Loucy (cell line): ENCODE data around the gene TXNDC16.

ENCODE experiments used
- H2AFZ ChIP-seq: fragments of 200-600 bp; sonication (generic); 2 replicates; pipeline ENCODE4 v1.6.0; 2016; ENCODE audit warnings: antibody characterized with exemption, mild to moderate bottlenecking, low read length, moderate library complexity
- H3F3A ChIP-seq: fragments of 200-600 bp; 2 replicates; pipeline ENCODE4 v1.6.0; 2016; ENCODE audit warnings: antibody characterized with exemption, low read depth, mild to moderate bottlenecking
- H3K27me3 ChIP-seq: fragments of 200-600 bp; sonication (generic); 2 replicates; pipeline ENCODE4 v1.6.1; 2014; ENCODE audit warnings: low read length, mild to moderate bottlenecking; ENCODE audit not compliant: insufficient read depth, poor library complexity, severe bottlenecking
- H3K36me3 ChIP-seq: fragments of 200-600 bp; sonication (generic); 2 replicates; pipeline ENCODE4 v1.6.1; 2016; ENCODE audit warnings: low read length; ENCODE audit not compliant: insufficient read depth
- H3K4me1 ChIP-seq: fragments of 200-600 bp; sonication (generic); 2 replicates; pipeline ENCODE4 v1.5.1; 2014; ENCODE audit warnings: low read length, mild to moderate bottlenecking; ENCODE audit not compliant: insufficient read depth, poor library complexity, severe bottlenecking
- H3K4me2 ChIP-seq: fragments of 200-600 bp; sonication (generic); 2 replicates; pipeline ENCODE4 v1.6.0; 2014; ENCODE audit warnings: antibody characterized with exemption, low read length, low read depth, mild to moderate bottlenecking; ENCODE audit not compliant: poor library complexity, severe bottlenecking
- H3K4me3 ChIP-seq: fragments of 200-600 bp; sonication (generic); 2 replicates; pipeline ENCODE4 v1.5.1; 2014; ENCODE audit warnings: low read length, mild to moderate bottlenecking, mixed read lengths; ENCODE audit not compliant: poor library complexity, severe bottlenecking
- H3K79me2 ChIP-seq: fragments of 200-600 bp; sonication (generic); 2 replicates; pipeline ENCODE4 v1.6.1; 2014; ENCODE audit warnings: low read length; ENCODE audit not compliant: insufficient read depth
- H3K9ac ChIP-seq: fragments of 200-600 bp; sonication (generic); 2 replicates; pipeline ENCODE4 v1.6.0; 2014; ENCODE audit warnings: mild to moderate bottlenecking, low read depth, low read length, moderate library complexity; ENCODE audit not compliant: poor library complexity, severe bottlenecking
- H3K9me2 ChIP-seq: fragments of 200-600 bp; sonication (generic); replicated peaks from 2 replicates; pipeline ENCODE4 v1.6.1; 2016; ENCODE audit warnings: low read depth, low read length, mixed read lengths
- H3K9me3 ChIP-seq: fragments of 200-600 bp; sonication (generic); 2 replicates; pipeline ENCODE4 v1.6.1; 2014; ENCODE audit warnings: mild to moderate bottlenecking, antibody characterized with exemption, low read length, low read depth; ENCODE audit not compliant: insufficient read depth
- H4K20me1 ChIP-seq: fragments of 200-600 bp; sonication (generic); 2 replicates; pipeline ENCODE4 v1.6.0; 2014; ENCODE audit warnings: antibody characterized with exemption, low read length, mild to moderate bottlenecking; ENCODE audit not compliant: insufficient read depth, poor library complexity, severe bottlenecking
- EZH2phosphoT487 ChIP-seq: fragments of 200-600 bp; IDR thresholded peaks from 2 replicates; pipeline ENCODE4 v1.6.1; 2018; ENCODE audit warnings: antibody characterized with exemption, mild to moderate bottlenecking, moderate library complexity, borderline replicate concordance
- TF ChIP-seq, protein P1 (sequence below): fragments of 200-600 bp; sonication (generic); conservative IDR thresholded peaks from 2 replicates; pipeline ENCODE4 v1.5.1; 2014; ENCODE audit warnings: mild to moderate bottlenecking, antibody characterized with exemption, low read length

Gene TXNDC16

DNA sequence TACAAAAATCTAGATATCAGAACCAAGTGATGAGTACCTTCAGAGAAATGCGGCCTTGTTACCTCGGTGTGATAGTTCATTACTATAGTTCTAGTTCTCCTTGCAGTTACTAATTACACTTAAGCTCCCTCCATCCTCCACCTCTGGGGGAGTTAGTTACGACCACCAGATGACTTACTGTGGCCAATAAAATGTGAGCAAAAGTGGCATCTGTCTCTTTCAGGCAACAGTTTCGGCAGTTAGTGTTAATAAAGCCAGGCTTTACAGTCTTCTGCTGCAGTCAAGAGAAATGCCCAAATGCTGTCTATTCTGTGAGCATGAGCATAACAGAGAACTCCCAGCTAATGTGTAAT is 6.0 kb downstream of the TXNDC16 start:
- Histone ChIP-seq H3F3A (no peaks in the 10 kb centered on the region), H3K9me3 (no peaks in the 10 kb centered on the region), H3K79me2 (peaks cover 37% of the 10 kb centered on the region), H3K27me3 (no peaks in the 10 kb centered on the region), H3K9me2 (no peaks in the 10 kb centered on the region), H3K4me2 (peak overlapping the region; percentile 59), H3K36me3 (no peaks in the 10 kb centered on the region), H3K4me1 (peaks cover 54% of the 10 kb centered on the region), H3K4me3 (peak overlapping the region; percentile 37), H4K20me1 (no peaks in the 10 kb centered on the region), H3K9ac (peak overlapping the region; percentile 51), H2AFZ (0 out of 2 replicates have a peak overlapping the region, but pooled peaks have one; percentile 20)
- TF ChIP-seq, protein P1, sequence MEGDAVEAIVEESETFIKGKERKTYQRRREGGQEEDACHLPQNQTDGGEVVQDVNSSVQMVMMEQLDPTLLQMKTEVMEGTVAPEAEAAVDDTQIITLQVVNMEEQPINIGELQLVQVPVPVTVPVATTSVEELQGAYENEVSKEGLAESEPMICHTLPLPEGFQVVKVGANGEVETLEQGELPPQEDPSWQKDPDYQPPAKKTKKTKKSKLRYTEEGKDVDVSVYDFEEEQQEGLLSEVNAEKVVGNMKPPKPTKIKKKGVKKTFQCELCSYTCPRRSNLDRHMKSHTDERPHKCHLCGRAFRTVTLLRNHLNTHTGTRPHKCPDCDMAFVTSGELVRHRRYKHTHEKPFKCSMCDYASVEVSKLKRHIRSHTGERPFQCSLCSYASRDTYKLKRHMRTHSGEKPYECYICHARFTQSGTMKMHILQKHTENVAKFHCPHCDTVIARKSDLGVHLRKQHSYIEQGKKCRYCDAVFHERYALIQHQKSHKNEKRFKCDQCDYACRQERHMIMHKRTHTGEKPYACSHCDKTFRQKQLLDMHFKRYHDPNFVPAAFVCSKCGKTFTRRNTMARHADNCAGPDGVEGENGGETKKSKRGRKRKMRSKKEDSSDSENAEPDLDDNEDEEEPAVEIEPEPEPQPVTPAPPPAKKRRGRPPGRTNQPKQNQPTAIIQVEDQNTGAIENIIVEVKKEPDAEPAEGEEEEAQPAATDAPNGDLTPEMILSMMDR, result no peak
- TF ChIP-seq EZH2phosphoT487, result no peak

DNA sequence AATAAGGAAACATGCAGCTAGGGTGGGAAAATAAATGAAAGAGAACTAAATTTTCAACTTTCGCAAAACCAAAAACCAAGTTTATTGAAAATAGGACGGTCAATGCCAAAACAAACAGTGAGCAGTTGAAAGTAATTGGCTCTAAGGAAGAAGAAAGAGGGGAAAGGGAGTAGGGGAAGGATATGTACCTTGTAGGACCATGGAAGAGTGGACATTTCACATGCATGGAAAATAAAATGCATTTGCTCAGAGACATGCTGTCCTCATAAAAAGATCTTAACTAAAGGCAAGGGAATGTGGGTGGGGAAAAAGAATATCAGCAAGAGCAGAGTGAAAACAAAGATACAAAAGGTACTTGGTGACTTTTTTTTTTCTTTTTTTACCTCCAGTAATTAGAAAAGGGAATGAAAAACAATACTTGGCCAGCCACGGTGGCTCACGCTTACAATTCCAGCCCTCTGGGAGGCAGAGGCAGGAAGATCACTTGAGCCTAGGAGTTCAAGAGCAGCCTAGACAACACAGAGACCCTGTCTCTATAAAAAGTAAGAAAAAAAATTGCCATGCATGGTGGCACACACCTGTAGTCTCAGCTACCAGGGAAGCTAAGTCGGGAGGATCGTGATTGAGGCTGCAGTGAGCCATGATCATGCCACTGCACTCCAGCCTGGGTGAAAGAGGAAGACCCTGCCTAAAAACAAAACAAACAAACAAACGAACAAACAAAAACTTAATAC is 6.6 kb downstream of the TXNDC16 start:
- no peaks in the 10 kb centered on the region for H4K20me1 ChIP-seq
- peaks cover 48% of the 10 kb centered on the region for H3K4me1 ChIP-seq
- peak overlapping the region; percentile 59 for H3K4me2 ChIP-seq
- H3K27me3 ChIP-seq, result no peaks in the 10 kb centered on the region
- H3K79me2 ChIP-seq, result peaks cover 31% of the 10 kb centered on the region
- H3K9ac ChIP-seq, result peak overlapping the region; percentile 51
- no peak for TF ChIP-seq EZH2phosphoT487
- TF ChIP-seq, protein P1, result no peak
- H3K9me2 ChIP-seq, result no peaks in the 10 kb centered on the region
- H3K9me3 ChIP-seq, result no peaks in the 10 kb centered on the region
- peak overlapping the region; percentile 37 for H3K4me3 ChIP-seq
- H3K36me3 ChIP-seq, result no peaks in the 10 kb centered on the region
- H2AFZ ChIP-seq, result peak overlapping the region; percentile 20; the same call in 1 of the 2 replicates
- no peaks in the 10 kb centered on the region for H3F3A ChIP-seq

- H3K27me3 ChIP-seq, result no peaks in the 10 kb centered on the region
- no peak overlapping the region for H3K4me2 ChIP-seq
- TF ChIP-seq EZH2phosphoT487, result no peak
- TF ChIP-seq, protein P1, result no peak
- H3K79me2 ChIP-seq, result no peaks in the 10 kb centered on the region
- no peaks in the 10 kb centered on the region for H3K9me3 ChIP-seq
- H3K4me3 ChIP-seq, result no peak overlapping the region
- peaks cover 26% of the 10 kb centered on the region; the same call in 1 of the 2 replicates for H3K36me3 ChIP-seq
- no peaks in the 10 kb centered on the region for H3F3A ChIP-seq
- peaks cover 10% of the 10 kb centered on the region for H3K4me1 ChIP-seq
- H4K20me1 ChIP-seq, result no peaks in the 10 kb centered on the region
- H3K9ac ChIP-seq, result no peak overlapping the region
- no peak overlapping the region for H2AFZ ChIP-seq
- H3K9me2 ChIP-seq, result no peaks in the 10 kb centered on the region
Measured at GRCh38 chr14:52538623-52539022, 13.7 kb downstream of the TXNDC16 start.
